OCI-M2 (cell line): Measurements from ENCODE around the gene SLC15A3.

Source experiments
- DNase-seq: peaks from one replicate; lab custom pipeline; 2025; ENCODE audit not compliant: unreplicated experiment; lab: John Stamatoyannopoulos, UW

The SLC15A3 gene

DNA sequence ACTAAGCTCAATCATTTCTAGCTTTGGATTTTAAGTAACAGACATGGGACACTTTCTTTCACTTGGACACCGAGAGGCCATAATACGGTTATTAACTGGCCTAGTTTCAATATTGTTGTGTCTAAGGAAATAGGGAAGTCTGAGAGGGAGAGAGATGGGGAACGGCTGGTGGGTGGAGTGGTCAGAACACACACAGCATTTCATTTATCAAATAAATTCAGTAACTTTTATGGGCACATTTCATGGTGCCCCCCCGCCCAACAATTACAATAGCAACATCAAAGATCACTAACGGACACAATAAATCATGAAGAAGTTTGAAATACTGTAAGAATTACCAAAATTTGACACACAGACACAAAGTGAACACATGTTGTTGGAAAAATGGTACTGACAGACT is 56.3 kb downstream of the SLC15A3 start:
- no peak for DNase-seq

DNA sequence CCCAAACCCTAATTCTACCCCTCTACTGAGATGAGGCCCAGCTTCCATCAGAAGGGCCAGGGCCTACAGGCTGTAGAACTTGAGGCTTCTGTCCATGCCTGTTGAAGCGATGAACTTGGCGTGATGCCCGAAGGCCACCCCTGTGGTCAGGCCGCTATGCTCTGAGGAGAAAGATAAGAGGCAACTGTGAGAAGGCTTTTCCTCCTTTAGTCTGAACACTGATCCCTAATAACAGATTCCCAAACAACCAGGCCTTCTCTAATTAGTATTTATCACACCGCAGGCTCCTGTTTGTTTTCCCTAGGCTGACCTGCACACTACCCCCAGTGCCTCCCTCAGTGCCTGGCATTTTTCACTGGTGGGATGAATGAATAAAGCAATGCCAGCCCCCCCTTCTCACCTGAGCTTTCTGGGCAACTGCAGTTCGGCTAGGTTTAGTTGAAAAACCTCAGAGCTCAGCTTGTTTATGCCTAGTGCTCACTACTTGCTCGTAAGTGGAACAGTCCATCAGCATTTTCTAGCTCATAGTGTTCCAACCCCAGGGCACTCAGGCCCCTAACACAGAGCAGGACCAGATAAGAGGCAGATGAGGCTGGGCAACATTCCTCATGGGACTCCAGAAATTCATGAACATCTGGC is 60.8 kb downstream of the SLC15A3 start:
- no peak for DNase-seq

DNA sequence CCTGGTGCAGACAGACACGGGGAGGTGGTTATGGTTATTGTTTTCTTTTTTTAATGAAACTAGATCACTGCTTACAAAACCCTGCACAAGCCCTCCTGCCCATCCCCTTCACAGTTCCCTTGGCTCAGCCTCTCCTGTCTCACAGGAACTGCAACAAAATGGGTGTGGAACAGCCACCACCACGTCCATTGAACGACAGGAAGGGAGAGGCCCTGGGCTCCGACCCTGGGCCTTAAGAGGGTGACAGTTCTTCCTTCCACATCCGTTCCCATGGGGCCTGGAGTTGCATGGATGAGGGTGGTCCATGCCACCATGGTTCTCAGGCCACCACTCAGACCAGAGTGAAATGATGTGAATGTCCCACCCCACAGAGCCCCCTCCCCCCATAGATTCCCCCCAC is 61.3 kb downstream of the SLC15A3 start:
- no peak for DNase-seq

DNA sequence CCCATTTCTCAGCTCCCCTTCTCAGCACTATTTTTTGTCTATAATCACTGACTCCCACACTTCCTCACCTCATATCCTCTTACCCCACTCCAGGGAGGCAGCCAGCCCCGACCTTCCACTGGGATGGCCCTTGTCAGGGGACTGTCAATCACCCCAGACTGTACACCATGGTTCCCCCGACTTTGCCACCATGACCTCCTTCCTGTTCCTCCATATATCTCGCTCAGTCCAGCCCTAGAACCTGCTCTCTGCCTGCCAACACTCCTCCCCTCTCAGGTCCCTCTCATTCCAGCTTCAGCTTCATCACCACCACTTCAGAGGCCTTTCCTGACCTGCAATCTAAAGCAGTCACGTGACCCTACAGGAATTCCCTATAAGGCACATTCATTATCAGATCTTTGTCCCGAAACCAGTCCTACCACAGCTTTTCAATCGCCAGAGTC is 62.1 kb downstream of the SLC15A3 start:
- no peak for DNase-seq

DNA sequence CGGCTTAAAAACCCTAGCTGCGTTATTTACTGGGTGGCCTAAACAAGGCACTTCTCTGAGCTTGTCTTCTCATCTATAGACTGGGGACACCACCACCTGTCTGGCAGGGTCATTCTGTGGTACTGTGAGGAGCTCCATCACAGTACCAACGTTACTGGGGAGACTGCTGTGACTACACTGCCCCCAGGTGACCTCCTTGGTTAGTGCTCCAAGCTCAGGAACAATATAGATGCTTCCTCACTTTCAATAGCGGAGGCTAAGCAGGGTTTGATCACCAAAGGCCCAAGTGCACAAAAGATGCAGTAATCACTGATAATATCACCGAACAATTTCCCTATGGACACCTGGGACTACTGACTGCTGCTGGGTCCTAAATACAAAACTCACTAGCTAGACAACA is 64.4 kb downstream of the SLC15A3 start:
- DNase-seq = no peak
